SK-N-SH treated with all-trans-retinoic acid at 6 μM for 48 hours (cell line): ENCODE measurements around the gene SLC2A6.

Source experiments
- ATAC-seq: fragments of 200-7000 bp; cut with Tn5 transposase; 3 replicates; pipeline ENCODE4 v1.9.1; 2020; ENCODE audit warnings: mild to moderate bottlenecking, moderate library complexity
- ARNTL ChIP-seq: fragments of 450-650 bp; formaldehyde crosslinking; IDR thresholded peaks from 2 replicates; pipeline ENCODE4 v1.5.0; 2020; ENCODE audit warnings: low read depth, mild to moderate bottlenecking, moderate library complexity, borderline replicate concordance
- BACH2 ChIP-seq: fragments of 250-450 bp; sonication (Bioruptor Pico); IDR thresholded peaks from 2 replicates; pipeline ENCODE4 v1.9.0; 2021; ENCODE audit warnings: mild to moderate bottlenecking, borderline replicate concordance
- CREB5 ChIP-seq: fragments of 250-450 bp; sonication (Bioruptor Pico); IDR thresholded peaks from 2 replicates; pipeline ENCODE4 v1.5.1; 2020; ENCODE audit warnings: low read depth, mild to moderate bottlenecking, moderate library complexity
- CSDC2 ChIP-seq: fragments of 250-450 bp; sonication (Bioruptor Pico); IDR thresholded peaks from 2 replicates; pipeline ENCODE4 v1.5.0; 2020; ENCODE audit warnings: mild to moderate bottlenecking, moderate library complexity
- CSRNP3 ChIP-seq: fragments of 250-450 bp; sonication (Bioruptor Pico); IDR thresholded peaks from 2 replicates; pipeline ENCODE4 v1.5.1; 2021; ENCODE audit warnings: mild to moderate bottlenecking, moderate library complexity
- GLIS3 ChIP-seq: fragments of 250-450 bp; sonication (Bioruptor Pico); IDR thresholded peaks from 2 replicates; pipeline ENCODE4 v1.5.0; 2020; ENCODE audit warnings: mild to moderate bottlenecking, moderate library complexity
- OSR1 ChIP-seq: fragments of 250-450 bp; sonication (Bioruptor Pico); IDR thresholded peaks from 2 replicates; pipeline ENCODE4 v1.8.0; 2022; ENCODE audit warnings: moderate library complexity, mild to moderate bottlenecking, inconsistent platforms
- PATZ1 ChIP-seq: fragments of 250-450 bp; sonication (Bioruptor Pico); IDR thresholded peaks from 2 replicates; pipeline ENCODE4 v1.8.0; 2020; ENCODE audit warnings: mild to moderate bottlenecking, moderate library complexity, borderline replicate concordance
- POU6F1 ChIP-seq: fragments of 250-450 bp; sonication (Bioruptor Pico); IDR thresholded peaks from 2 replicates; pipeline ENCODE4 v1.8.0; 2021; ENCODE audit warnings: low read depth, mild to moderate bottlenecking, moderate library complexity, borderline replicate concordance
- PPARA ChIP-seq: fragments of 250-450 bp; sonication (Bioruptor Pico); IDR thresholded peaks from 2 replicates; pipeline ENCODE4 v1.5.0; 2020; ENCODE audit warnings: mild to moderate bottlenecking, borderline replicate concordance
- RARB ChIP-seq: fragments of 250-450 bp; sonication (Bioruptor Pico); IDR thresholded peaks from 2 replicates; pipeline ENCODE4 v1.8.0; 2021; ENCODE audit warnings: mild to moderate bottlenecking, moderate library complexity
- SNAI2 ChIP-seq: fragments of 250-450 bp; sonication (Bioruptor Pico); IDR thresholded peaks from 2 replicates; pipeline ENCODE4 v1.5.0; 2020; ENCODE audit warnings: mild to moderate bottlenecking, moderate library complexity
- TCF4 ChIP-seq: fragments of 250-450 bp; sonication (Bioruptor Pico); IDR thresholded peaks from 2 replicates; pipeline ENCODE4 v1.8.0; 2021; ENCODE audit warnings: mild to moderate bottlenecking, moderate library complexity, borderline replicate concordance
- TOX ChIP-seq: fragments of 250-450 bp; sonication (Bioruptor Pico); IDR thresholded peaks from 2 replicates; pipeline ENCODE4 v1.8.0; 2021; ENCODE audit warnings: mild to moderate bottlenecking, moderate library complexity, borderline replicate concordance
- TSHZ2 ChIP-seq: fragments of 250-450 bp; sonication (Bioruptor Pico); IDR thresholded peaks from 2 replicates; pipeline ENCODE4 v1.5.0; 2020; ENCODE audit warnings: mild to moderate bottlenecking, moderate library complexity
- ZFP3 ChIP-seq: fragments of 250-450 bp; sonication (Bioruptor Pico); IDR thresholded peaks from 2 replicates; pipeline ENCODE4 v1.5.0; 2020; ENCODE audit warnings: mild to moderate bottlenecking, moderate library complexity
- ZNF565 ChIP-seq: fragments of 450-650 bp; formaldehyde crosslinking; conservative IDR thresholded peaks from 2 replicates; pipeline ENCODE4 v1.5.0; 2020; ENCODE audit warnings: low read depth, mild to moderate bottlenecking, moderate library complexity
- ZNF70 ChIP-seq: fragments of 450-650 bp; formaldehyde crosslinking; IDR thresholded peaks from 2 replicates; pipeline ENCODE4 v1.5.0; 2020; ENCODE audit warnings: mild to moderate bottlenecking, moderate library complexity

The SLC2A6 gene

GRCh38 chr9:133527444-133527920 lies 48.6 kb upstream of the SLC2A6 start:
- TF ChIP-seq ZNF70 (CRISPR knock-in tag) (no peak), CREB5 (CRISPR knock-in tag) (no peak), SNAI2 (CRISPR knock-in tag) (no peak), POU6F1 (CRISPR knock-in tag) (no peak), CSRNP3 (CRISPR knock-in tag) (no peak), TSHZ2 (CRISPR knock-in tag) (no peak), RARB (CRISPR knock-in tag) (no peak), ZNF565 (CRISPR knock-in tag) (no peak), PATZ1 (CRISPR knock-in tag) (no peak), BACH2 (no peak), TOX (no peak), OSR1 (no peak), PPARA (CRISPR knock-in tag) (no peak), ZFP3 (CRISPR knock-in tag) (no peak), ARNTL (CRISPR knock-in tag) (no peak), GLIS3 (CRISPR knock-in tag) (no peak)
- ATAC-seq, result no peak; the same call in 2 of the 3 replicates

- ATAC-seq, result no peak
- TF ChIP-seq CSDC2 (CRISPR knock-in tag) (no peak), ZNF70 (CRISPR knock-in tag) (no peak), RARB (CRISPR knock-in tag) (no peak), OSR1 (no peak), PPARA (CRISPR knock-in tag) (no peak), SNAI2 (CRISPR knock-in tag) (no peak), ARNTL (CRISPR knock-in tag) (no peak), BACH2 (no peak), TSHZ2 (CRISPR knock-in tag) (no peak), POU6F1 (CRISPR knock-in tag) (no peak), TCF4 (no peak)
- TF ChIP-seq, all 23 proteins: peak for 0
Observed at GRCh38 chr9:133526721-133527321, 47.9 kb upstream of the SLC2A6 start.
